GM19035 (cell line): Measurements from ENCODE around the gene HSP90AB1.

ENCODE experiments used
- ATAC-seq: cut with Tn5 transposase; IDR thresholded peaks from one replicate; pipeline ENCODE4 v1.9.1; 2021; ENCODE audit not compliant: unreplicated experiment

Gene HSP90AB1

GRCh38 chr6:44254191-44255104 lies 7.5 kb downstream of the HSP90AB1 start:
- no peak for ATAC-seq

DNA sequence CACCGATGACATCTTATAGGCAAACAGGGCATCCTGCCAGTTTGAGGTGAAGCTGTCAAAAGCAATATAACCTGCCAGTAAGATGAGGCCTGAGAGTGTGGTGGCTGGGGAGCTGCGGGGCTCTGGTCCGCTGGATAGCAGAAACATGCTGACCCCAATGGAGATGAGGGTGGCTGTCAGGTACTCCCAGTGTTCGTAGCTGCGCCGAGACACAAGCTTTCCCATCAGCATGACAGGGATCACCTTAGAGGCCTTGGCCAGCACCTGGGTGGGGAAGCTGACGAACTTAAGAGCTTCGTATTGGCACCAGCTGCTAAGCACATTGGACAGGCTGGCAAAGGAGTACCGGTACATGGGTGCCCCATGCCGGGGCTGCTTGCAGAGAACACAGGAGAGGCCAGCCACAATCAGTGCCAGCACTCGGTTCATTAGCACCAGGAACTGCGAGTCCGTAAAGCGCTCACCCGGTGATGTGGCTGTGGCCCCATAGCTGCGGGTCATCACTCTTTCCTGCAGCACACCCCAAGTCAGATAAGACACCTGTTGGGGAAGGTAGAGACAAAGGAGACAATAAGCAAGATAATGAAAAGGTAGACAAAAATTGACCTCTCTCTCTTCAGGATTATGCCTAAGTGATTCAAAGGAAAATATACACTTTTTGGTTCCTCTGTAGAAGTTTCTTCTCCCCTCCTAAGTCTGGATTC lies 8.4 kb downstream of the HSP90AB1 start:
- no peak for ATAC-seq

GRCh38 chr6:44255871-44256774 lies 9.2 kb downstream of the HSP90AB1 start:
- ATAC-seq = no peak

- no peak for ATAC-seq
Observed at GRCh38 chr6:44256775-44257024, 9.8 kb downstream of the HSP90AB1 start.

DNA sequence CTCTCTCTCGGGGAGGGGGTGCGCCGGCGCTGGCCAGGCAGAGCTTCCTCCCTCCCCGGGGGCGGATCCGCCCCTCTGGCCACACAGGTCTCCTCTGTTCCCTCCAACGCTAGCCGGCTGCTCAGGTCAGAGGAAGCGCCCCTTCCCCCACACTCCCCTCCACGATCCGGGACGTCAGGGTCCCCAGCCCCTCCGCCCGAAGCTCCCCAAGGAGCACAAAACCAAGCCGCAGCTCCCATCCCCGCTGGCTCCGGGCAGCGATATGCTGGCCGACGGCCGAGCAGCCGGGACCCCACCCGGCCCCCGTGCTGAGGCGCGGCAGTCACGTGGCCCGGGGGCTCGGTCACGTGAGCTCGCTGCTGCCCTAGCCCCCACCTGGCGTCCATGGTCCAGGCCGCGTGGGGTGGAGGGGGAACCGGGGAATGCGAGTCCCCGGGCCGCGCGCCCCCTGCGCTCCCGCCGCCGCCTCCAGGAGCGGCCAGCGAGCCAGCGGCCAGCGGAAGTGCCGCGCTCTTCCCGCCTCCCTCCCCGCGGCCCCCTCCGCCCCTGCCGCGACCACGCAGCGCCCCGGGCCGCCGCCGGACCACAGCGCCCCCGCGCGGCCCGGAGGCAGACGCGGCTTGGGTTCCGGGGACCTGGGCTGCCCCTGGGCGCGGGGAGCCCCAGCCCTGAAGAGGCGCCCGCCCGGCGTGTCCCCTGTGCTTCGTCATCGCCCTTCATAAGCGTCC lies 10.3 kb downstream of the HSP90AB1 start, which contains the start of gene SLC35B2:
SLC35B2 (minus strand) TSS at position 504 of the 728 bp plus-strand sequence; CDS start at position 386, 118 bp downstream.
- peak; percentile 47 for ATAC-seq

DNA sequence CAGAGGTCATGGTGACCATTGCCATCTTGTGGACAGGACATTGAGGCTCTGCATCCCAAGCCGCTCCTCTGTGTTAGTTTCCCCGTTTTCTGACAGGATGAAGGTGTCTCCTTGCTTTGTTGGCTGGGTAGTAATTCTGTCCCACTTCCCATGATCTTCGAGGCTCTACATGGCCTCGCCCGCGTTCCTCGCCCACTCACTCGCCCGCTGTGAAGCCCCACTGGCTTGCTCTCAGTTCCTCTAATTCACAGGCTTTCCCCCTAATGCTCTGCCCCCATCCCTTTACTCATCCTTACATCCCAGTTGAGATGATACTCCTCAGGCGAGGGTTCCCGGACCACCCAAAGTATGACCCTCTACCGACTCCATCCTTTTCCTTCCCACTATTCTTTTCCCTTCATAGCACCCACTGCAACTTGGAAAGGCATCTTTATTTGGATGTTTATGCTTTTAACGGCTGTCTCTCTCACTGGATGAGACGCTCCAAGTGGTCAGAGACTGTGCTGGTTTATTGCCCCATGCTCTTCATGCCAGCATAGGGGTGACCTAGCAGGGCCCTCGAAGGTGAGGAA lies 10.9 kb downstream of the HSP90AB1 start:
- ATAC-seq = no peak

DNA sequence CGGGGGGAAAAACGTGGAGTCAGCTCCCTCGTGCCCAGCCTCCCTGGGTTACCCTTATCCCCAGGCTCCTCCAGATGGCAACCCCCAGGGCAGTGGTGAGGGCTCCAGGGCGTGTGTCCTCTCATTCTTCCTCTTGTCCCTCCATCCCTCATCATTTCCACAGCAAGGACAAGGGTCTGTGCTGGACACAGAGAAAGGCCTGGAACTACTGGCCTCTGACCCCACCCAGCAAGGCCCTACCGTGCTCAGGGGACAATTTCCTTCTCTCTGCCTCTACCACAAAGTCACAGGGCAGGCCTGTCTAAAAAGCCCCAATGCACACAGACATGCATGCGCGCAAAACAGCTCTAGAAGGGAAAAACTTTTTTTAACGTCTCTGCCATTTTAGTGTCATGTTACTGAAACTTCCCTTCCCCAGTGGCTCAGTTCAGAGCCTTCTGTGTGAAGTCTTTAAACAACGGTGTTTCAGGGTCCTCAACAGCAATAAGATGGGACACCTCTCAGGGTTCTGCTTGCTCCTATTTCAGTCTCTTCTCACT lies 11.5 kb downstream of the HSP90AB1 start:
- ATAC-seq = no peak

DNA sequence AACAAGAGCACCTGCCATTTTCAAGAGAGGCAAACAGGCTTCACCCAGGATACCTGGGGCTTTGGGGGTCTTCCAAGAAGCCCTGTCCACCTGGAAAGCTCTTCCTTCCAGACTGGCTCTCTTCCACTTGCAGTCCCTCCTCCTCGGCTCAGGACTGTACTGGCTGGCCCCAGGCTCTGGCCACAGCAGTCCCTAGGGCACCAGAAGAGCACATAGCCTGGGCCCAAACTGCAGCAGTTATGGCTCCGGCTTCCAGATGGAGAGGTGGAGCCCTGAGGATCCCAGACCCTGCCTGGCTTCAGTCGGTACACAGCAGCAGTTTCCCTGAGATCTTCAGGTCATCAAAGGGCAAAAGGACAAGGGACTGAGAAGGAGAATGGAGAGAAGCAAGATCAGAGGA lies 12.0 kb downstream of the HSP90AB1 start:
- ATAC-seq = no peak

DNA sequence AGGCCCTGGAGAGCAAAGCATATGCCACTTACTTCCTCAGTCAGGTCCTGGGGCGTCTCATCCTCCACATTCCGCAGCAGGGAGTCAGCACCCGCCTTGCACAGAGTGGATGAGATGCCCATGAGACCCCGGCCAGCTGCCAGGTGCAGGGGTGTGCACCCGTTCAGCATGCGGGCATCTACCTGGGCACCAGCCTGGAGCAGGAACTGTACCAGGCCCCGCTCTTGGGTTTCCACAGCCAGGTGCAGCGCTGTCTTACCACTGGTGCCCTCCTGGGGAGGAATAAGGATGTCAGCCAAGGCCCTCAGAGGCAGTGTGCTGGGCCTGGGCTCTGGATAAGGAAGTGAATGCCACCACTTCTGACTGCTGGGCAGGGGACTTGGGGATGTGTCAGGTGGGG lies 13.1 kb downstream of the HSP90AB1 start:
- no peak for ATAC-seq

DNA sequence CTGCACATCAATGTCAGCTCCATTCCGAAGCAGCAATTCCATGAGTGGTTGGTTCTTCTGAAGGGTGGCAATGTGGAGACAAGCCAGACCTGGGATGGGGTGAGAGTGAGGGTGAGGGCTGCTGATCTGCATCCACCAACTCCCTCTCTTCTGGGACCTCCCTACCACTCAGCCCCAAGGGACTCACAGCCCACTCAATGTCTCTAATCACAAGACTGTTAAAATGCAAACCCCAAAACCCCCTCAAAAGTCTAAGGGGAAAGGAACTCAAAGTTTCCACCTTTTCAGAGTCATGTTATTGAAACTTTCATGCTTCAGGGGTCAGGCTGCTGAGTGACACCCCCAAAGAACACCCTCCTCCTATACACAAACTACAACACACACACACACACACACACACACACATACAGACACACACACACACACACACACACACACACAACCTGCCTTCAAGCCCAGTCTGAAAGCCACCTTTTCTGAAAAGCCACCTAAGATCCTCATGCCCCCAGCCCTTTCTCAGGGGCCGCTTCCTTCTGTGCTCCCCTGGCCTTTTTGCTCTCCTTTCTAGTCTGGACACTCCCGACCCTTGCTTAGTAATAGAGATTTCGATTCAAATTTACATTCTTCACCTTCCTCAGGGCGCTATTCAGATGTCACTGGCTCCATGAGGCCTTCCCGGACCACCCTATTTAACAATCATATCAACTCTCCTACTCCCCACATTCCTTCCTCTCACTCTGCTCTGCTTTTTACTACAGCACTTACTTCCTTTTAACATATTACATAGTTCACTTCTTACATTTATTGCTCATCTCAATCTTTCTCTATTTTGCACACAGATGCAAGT lies 13.8 kb downstream of the HSP90AB1 start:
- ATAC-seq = no peak

DNA sequence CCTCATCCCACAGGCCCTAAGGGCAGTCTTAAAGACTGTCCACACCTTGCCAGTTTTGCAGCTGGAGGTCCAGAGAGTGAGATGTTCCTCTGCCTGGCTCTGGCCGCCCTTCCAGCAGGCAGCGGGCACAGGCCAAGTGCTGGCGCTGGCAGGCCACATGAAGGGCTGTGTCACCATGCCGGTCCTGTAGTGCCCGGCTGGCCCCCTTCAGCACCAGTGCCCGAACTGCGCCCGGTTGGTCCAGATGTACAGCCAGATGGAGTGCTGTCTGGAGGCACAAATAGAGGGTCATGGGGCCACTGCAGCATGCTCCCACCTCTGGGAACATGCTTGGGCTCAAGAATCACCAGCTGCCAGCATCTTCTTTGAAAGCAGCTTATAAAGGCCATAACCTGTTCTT lies 14.7 kb downstream of the HSP90AB1 start:
- no peak for ATAC-seq

DNA sequence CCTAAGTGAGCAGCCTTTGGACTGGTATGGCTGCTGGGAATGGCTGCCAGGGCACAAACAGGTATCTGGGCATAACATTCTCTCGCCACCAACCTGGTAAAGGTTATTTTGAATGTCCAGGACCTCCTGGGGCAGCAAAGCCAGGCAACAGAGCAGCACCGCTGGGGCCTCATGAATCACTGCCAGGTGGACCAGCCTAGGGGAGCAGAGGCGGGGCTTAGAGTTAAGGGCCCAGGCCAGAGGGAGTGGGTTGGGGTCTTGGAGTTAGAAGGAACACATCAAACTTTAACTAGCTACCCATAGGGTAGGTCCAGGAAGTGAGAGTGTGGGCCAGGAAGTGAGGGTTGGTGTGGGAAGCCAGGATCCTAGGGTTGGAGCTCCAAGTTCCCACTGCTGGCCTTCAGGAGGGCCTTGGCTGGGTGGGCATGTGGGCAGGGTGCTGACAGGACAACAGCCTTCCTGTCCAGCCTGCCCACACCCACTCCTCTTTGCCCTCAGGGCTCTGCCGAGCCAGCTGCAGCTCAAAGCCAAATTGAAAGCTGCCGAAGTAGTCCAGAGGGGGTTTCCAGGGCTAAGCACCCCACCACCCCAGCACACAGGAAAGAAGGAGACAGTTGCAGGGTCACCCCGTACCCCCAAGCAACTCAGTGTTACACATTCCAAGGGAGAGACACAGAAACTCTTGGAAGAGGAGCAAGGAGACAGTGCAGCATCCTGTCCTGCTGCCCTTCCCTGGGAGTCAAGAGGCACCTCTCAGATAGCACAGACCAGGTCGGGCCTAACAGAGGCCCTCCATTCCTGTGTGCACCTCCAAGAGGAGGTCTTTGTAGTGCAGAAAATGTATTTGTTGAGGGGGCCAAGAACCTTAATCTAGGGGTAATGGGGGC lies 15.8 kb downstream of the HSP90AB1 start:
- ATAC-seq = no peak

DNA sequence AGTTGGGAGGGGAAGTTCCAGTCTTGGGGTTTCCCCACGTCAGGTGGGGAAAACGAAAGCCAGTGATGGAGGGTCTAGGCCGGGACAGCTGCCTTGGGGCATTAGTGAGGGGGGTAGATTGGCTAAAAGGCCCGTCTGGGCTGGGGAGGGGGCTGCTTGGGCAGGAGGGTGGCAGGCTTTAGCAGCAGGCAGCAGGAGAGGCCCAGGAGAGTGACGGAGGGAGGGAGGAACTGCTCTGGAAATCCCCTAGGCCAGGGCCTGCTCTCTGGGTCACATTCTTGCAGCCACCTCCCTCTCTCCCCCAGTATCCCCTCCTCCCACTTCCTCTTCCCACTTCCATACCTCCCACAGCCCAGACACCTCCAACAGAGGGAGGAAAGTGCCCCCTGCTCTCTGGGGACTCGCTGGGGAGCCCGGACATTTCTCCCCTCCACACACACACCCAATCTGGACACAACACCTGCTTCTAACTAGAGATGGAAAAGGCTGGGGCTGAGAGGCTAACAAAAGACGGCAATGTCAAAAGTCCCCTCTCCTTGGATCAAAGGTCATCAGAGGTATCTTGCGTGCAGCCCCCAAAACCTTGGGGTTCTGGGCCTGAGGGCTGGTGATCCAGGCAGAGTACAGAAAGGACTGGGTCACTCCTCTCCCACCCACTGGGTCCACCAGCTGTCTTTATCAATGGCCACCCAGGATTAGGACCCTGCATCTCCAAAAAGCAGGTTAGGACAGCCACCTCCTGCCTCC lies 16.6 kb downstream of the HSP90AB1 start:
- ATAC-seq = no peak

GRCh38 chr6:44264154-44265006 lies 17.5 kb downstream of the HSP90AB1 start:
- ATAC-seq = peak; percentile 33

- ATAC-seq = peak; percentile 47
Observed at GRCh38 chr6:44265007-44265721, 18.3 kb downstream of the HSP90AB1 start, which contains the start of gene NFKBIE. TSS of gene NFKBIE (minus strand) at chr6:44265551. CDS start at chr6:44265346, 205 bp downstream.

- no peak for ATAC-seq
Observed at GRCh38 chr6:44265722-44266233, 18.9 kb downstream of the HSP90AB1 start.
